H1 (cell line): ENCODE data around the gene ZNF367. TPM values are rescaled to one million over a fixed set of nuclear protein-coding genes. Genes with fewer than 3 reads are reported as not detected.

Experiments used
- ASH2L ChIP-seq: fragments of 200-600, 300-600 bp; sonication (generic); IDR thresholded peaks from one replicate; pipeline ENCODE4 v1.7.1; 2017; ENCODE audit warnings: low read length
- CBX5 ChIP-seq: fragments of 300-800, 300-1000 bp; sonication (generic); IDR thresholded peaks from 2 replicates; pipeline ENCODE4 v1.7.1; 2016; ENCODE audit warnings: antibody characterized with exemption, low read length, low read depth
- POLR2AphosphoS5 ChIP-seq: IDR thresholded peaks from 2 replicates; pipeline ENCODE4 v1.6.1; 2011; ENCODE audit warnings: low read depth, low read length
- SUZ12 ChIP-seq: fragments of 200-600 bp; sonication (generic); IDR thresholded peaks from 2 replicates; pipeline ENCODE4 v1.6.1; 2012; ENCODE audit warnings: mild to moderate bottlenecking, inconsistent platforms, low read length, moderate library complexity, mixed read lengths
- polyA plus RNA-seq, 7 experiments: library from polyadenylated mRNA; depleted of rRNA in 3 of 7; stranded (reverse) in 5 of 7; unstranded in 2 of 7; fragments of >200 nt in 5 of 7; fragments of 200-250 nt in 2 of 7; gene quantifications; 1 replicate in 5 of 7; 2 replicates in 1 of 7; 4 replicates in 1 of 7; pipeline versions ENCODE4 v1.2.1 to v1.2.3, GENCODE V29; 2011 to 2013; ENCODE audit warnings: missing spikeins in 2 of 7, mixed read lengths in 2 of 7
- total RNA-seq: library from RNA; stranded (reverse); fragmentation: NEBNext Ultra II Directional; extraction: Animal tissue kit (Norgen Biotek cat#: 25700); gene quantifications from 2 replicates; pipeline ENCODE4 v1.2.1, GENCODE V29; 2021
- TF ChIP-seq, protein P1 (sequence below): fragments of 300-600 bp; sonication (generic); IDR thresholded peaks from 2 replicates; pipeline ENCODE4 v1.7.1; 2012; ENCODE audit warnings: low read length, moderate library complexity, mild to moderate bottlenecking, inconsistent platforms; ENCODE audit not compliant: insufficient replicate concordance
- TF ChIP-seq, protein P2 (sequence below): IDR thresholded peaks from 2 replicates; pipeline ENCODE4 v1.6.1; 2012; ENCODE audit warnings: inconsistent platforms

The ZNF367 gene
- total and polyA plus RNA-seq, 2 of the 8 experiments (the other 6 are each of a cell fraction or from before 2014, with no cell fraction given) = 2.2 to 8.2 TPM

DNA sequence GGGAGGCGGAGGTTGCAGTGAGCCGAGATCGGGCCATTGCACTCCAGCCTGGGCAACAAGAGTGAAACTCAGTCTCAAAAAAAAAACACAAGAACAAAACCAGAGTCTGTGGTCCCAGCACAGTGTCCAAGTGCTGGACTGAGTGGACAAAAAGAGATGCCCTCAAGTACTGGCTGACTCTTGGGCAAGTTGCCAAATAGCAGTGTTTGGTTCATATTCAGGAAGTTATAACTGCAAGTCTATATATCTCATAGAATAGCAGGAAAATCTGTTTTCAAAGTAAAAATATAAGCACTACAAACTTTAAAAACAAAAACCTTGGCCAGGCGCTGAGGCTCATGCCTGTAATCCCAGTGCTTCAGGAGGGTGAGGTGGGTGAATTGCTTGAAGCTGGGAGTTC, 39.1 kb upstream of the ZNF367 start (continued):
- TF ChIP-seq, protein P1, sequence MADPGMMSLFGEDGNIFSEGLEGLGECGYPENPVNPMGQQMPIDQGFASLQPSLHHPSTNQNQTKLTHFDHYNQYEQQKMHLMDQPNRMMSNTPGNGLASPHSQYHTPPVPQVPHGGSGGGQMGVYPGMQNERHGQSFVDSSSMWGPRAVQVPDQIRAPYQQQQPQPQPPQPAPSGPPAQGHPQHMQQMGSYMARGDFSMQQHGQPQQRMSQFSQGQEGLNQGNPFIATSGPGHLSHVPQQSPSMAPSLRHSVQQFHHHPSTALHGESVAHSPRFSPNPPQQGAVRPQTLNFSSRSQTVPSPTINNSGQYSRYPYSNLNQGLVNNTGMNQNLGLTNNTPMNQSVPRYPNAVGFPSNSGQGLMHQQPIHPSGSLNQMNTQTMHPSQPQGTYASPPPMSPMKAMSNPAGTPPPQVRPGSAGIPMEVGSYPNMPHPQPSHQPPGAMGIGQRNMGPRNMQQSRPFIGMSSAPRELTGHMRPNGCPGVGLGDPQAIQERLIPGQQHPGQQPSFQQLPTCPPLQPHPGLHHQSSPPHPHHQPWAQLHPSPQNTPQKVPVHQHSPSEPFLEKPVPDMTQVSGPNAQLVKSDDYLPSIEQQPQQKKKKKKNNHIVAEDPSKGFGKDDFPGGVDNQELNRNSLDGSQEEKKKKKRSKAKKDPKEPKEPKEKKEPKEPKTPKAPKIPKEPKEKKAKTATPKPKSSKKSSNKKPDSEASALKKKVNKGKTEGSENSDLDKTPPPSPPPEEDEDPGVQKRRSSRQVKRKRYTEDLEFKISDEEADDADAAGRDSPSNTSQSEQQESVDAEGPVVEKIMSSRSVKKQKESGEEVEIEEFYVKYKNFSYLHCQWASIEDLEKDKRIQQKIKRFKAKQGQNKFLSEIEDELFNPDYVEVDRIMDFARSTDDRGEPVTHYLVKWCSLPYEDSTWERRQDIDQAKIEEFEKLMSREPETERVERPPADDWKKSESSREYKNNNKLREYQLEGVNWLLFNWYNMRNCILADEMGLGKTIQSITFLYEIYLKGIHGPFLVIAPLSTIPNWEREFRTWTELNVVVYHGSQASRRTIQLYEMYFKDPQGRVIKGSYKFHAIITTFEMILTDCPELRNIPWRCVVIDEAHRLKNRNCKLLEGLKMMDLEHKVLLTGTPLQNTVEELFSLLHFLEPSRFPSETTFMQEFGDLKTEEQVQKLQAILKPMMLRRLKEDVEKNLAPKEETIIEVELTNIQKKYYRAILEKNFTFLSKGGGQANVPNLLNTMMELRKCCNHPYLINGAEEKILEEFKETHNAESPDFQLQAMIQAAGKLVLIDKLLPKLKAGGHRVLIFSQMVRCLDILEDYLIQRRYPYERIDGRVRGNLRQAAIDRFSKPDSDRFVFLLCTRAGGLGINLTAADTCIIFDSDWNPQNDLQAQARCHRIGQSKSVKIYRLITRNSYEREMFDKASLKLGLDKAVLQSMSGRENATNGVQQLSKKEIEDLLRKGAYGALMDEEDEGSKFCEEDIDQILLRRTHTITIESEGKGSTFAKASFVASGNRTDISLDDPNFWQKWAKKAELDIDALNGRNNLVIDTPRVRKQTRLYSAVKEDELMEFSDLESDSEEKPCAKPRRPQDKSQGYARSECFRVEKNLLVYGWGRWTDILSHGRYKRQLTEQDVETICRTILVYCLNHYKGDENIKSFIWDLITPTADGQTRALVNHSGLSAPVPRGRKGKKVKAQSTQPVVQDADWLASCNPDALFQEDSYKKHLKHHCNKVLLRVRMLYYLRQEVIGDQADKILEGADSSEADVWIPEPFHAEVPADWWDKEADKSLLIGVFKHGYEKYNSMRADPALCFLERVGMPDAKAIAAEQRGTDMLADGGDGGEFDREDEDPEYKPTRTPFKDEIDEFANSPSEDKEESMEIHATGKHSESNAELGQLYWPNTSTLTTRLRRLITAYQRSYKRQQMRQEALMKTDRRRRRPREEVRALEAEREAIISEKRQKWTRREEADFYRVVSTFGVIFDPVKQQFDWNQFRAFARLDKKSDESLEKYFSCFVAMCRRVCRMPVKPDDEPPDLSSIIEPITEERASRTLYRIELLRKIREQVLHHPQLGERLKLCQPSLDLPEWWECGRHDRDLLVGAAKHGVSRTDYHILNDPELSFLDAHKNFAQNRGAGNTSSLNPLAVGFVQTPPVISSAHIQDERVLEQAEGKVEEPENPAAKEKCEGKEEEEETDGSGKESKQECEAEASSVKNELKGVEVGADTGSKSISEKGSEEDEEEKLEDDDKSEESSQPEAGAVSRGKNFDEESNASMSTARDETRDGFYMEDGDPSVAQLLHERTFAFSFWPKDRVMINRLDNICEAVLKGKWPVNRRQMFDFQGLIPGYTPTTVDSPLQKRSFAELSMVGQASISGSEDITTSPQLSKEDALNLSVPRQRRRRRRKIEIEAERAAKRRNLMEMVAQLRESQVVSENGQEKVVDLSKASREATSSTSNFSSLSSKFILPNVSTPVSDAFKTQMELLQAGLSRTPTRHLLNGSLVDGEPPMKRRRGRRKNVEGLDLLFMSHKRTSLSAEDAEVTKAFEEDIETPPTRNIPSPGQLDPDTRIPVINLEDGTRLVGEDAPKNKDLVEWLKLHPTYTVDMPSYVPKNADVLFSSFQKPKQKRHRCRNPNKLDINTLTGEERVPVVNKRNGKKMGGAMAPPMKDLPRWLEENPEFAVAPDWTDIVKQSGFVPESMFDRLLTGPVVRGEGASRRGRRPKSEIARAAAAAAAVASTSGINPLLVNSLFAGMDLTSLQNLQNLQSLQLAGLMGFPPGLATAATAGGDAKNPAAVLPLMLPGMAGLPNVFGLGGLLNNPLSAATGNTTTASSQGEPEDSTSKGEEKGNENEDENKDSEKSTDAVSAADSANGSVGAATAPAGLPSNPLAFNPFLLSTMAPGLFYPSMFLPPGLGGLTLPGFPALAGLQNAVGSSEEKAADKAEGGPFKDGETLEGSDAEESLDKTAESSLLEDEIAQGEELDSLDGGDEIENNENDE = no peak
- TF ChIP-seq SUZ12 (no peak), ASH2L (no peak), CBX5 (no peak), POLR2AphosphoS5 (no peak)
- TF ChIP-seq, protein P2, sequence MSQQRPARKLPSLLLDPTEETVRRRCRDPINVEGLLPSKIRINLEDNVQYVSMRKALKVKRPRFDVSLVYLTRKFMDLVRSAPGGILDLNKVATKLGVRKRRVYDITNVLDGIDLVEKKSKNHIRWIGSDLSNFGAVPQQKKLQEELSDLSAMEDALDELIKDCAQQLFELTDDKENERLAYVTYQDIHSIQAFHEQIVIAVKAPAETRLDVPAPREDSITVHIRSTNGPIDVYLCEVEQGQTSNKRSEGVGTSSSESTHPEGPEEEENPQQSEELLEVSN = no peak
- TF ChIP-seq, all 59 proteins: peak for 0
